Activated CD8-positive, alpha-beta memory T cell treated with anti-CD3 and anti-CD28 coated beads for 48 hours (primary cell): Measurements from ENCODE around the gene SOX8.

ENCODE experiments used
- DNase-seq, 3 experiments: peaks; one replicate each; pipeline ENCODE4 v3.0.0-alpha.2; 2020; ENCODE audit warnings: low read depth in 2 of 3, low spot score in 2 of 3

SOX8 gene

GRCh38 chr16:986411-986810 is 4.8 kb downstream of the SOX8 start:
- no peak for DNase-seq

- no peak for DNase-seq
Observed at GRCh38 chr16:986925-987582, 5.5 kb downstream of the SOX8 start.

- no peak for DNase-seq
Observed at GRCh38 chr16:987906-988305, 6.3 kb downstream of the SOX8 start.

GRCh38 chr16:988471-989353 is 7.1 kb downstream of the SOX8 start:
- DNase-seq, result no peak

- no peak for DNase-seq
Observed at GRCh38 chr16:989354-989814, 7.8 kb downstream of the SOX8 start.

GRCh38 chr16:990516-991291 is 9.1 kb downstream of the SOX8 start:
- DNase-seq, result no peak

GRCh38 chr16:991345-991744 is 9.8 kb downstream of the SOX8 start:
- DNase-seq, result no peak

GRCh38 chr16:991773-992172 is 10.2 kb downstream of the SOX8 start:
- DNase-seq, result no peak

- no peak for DNase-seq
Observed at GRCh38 chr16:993731-994130, 12.2 kb downstream of the SOX8 start.

- DNase-seq, result no peak
Observed at GRCh38 chr16:995087-995486, 13.5 kb downstream of the SOX8 start.

GRCh38 chr16:995783-996182 is 14.2 kb downstream of the SOX8 start:
- no peak for DNase-seq

- DNase-seq, result no peak
Observed at GRCh38 chr16:996681-997080, 15.1 kb downstream of the SOX8 start.

- no peak for DNase-seq
Observed at GRCh38 chr16:997440-998051, 16.0 kb downstream of the SOX8 start.

GRCh38 chr16:998211-998610 is 16.6 kb downstream of the SOX8 start:
- no peak for DNase-seq

- no peak for DNase-seq
Observed at GRCh38 chr16:998615-999014, 17.0 kb downstream of the SOX8 start.

- no peak for DNase-seq
Observed at GRCh38 chr16:999677-1000076, 18.1 kb downstream of the SOX8 start.

- no peak for DNase-seq
Observed at GRCh38 chr16:1000608-1001007, 19.0 kb downstream of the SOX8 start.

GRCh38 chr16:1001096-1001495 is 19.5 kb downstream of the SOX8 start:
- DNase-seq, result no peak

GRCh38 chr16:1002399-1003166 is 21.0 kb downstream of the SOX8 start:
- DNase-seq, result peak; percentile 58 to 66 (median 66)
